ENCODE results near the gene AHI1. TPM values are rescaled to one million over a fixed set of nuclear protein-coding genes. Genes with fewer than 3 reads are reported as not detected.
"Not testable (repeated sequence)": the region's sequence is repeated elsewhere in the genome, so short reads cannot be mapped to it uniquely, and the experiment has no call there.

AHI1 gene
- polyA plus RNA-seq, 2 donors, result 3.9 to 8.8 TPM

- no peak overlapping the region for H3K4me3 ChIP-seq (ENCODE audit: low read depth in 1 of 2, low read length in 2 of 2)
- no peak overlapping the region for H3K27ac ChIP-seq (ENCODE audit: low read depth in 2 of 2, low read length in 1 of 2)
- H3K27me3 ChIP-seq (ENCODE audit: control insufficient read depth in 1 of 2, insufficient read depth in 2 of 2, low read length in 2 of 2), result no peaks in the 10 kb centered on the region
- no peaks in the 10 kb centered on the region for H3K4me1 ChIP-seq (ENCODE audit: control insufficient read depth in 2 of 2, insufficient read depth in 2 of 2, low read length in 1 of 2)
- H3K36me3 ChIP-seq (ENCODE audit: control insufficient read depth in 2 of 2, insufficient read depth in 2 of 2, low read length in 1 of 2), result no peaks in the 10 kb centered on the region
- H3K9me3 ChIP-seq (ENCODE audit: control insufficient read depth in 2 of 2, insufficient read depth in 1 of 2, low read depth in 1 of 2, low read length in 1 of 2), result no peaks in the 10 kb centered on the region
- 94 to 96% methylated on average over 10 of the region's 10 CpGs for WGBS, 2 donors
Measured at GRCh38 chr6:135493218-135493961, 4.2 kb downstream of the AHI1 start.

GRCh38 chr6:135490381-135490780, 7.2 kb downstream of the AHI1 start:
- Histone ChIP-seq H3K36me3 (ENCODE audit: control insufficient read depth in 2 of 2, insufficient read depth in 2 of 2, low read length in 1 of 2) (peaks cover 0 to 3% of the 10 kb centered on the region in 2 donors), H3K27me3 (ENCODE audit: control insufficient read depth in 1 of 2, insufficient read depth in 2 of 2, low read length in 2 of 2) (no peaks in the 10 kb centered on the region), H3K27ac (ENCODE audit: low read depth in 2 of 2, low read length in 1 of 2) (no peak overlapping the region), H3K4me1 (ENCODE audit: control insufficient read depth in 2 of 2, insufficient read depth in 2 of 2, low read length in 1 of 2) (no peaks in the 10 kb centered on the region), H3K4me3 (ENCODE audit: low read depth in 1 of 2, low read length in 2 of 2) (no peak overlapping the region), H3K9me3 (ENCODE audit: control insufficient read depth in 2 of 2, insufficient read depth in 1 of 2, low read depth in 1 of 2, low read length in 1 of 2) (no peaks in the 10 kb centered on the region)
- WGBS, 2 donors, result 97% methylated on average over 3 of the region's 3 CpGs

- H3K9me3 ChIP-seq (ENCODE audit: control insufficient read depth in 2 of 2, insufficient read depth in 1 of 2, low read depth in 1 of 2, low read length in 1 of 2), result peaks cover 0 to 3% of the 10 kb centered on the region in 2 donors
- WGBS, 2 donors, result 90 to 95% methylated on average over 3 of the region's 3 CpGs
- H3K36me3 ChIP-seq (ENCODE audit: control insufficient read depth in 2 of 2, insufficient read depth in 2 of 2, low read length in 1 of 2), result peaks cover 3 to 4% of the 10 kb centered on the region in 2 donors
- H3K27me3 ChIP-seq (ENCODE audit: control insufficient read depth in 1 of 2, insufficient read depth in 2 of 2, low read length in 2 of 2), result no peaks in the 10 kb centered on the region
- no peak overlapping the region for H3K4me3 ChIP-seq (ENCODE audit: low read depth in 1 of 2, low read length in 2 of 2)
- H3K27ac ChIP-seq (ENCODE audit: low read depth in 2 of 2, low read length in 1 of 2), result no peak overlapping the region
- H3K4me1 ChIP-seq (ENCODE audit: control insufficient read depth in 2 of 2, insufficient read depth in 2 of 2, low read length in 1 of 2), result no peaks in the 10 kb centered on the region
Measured at GRCh38 chr6:135488023-135488422, 9.5 kb downstream of the AHI1 start.

- not testable (repeated sequence) for H3K4me1 ChIP-seq (ENCODE audit: control insufficient read depth in 2 of 2, insufficient read depth in 2 of 2, low read length in 1 of 2); H3K27me3 ChIP-seq (ENCODE audit: control insufficient read depth in 1 of 2, insufficient read depth in 2 of 2, low read length in 2 of 2); H3K36me3 ChIP-seq (ENCODE audit: control insufficient read depth in 2 of 2, insufficient read depth in 2 of 2, low read length in 1 of 2); H3K27ac ChIP-seq (ENCODE audit: low read depth in 2 of 2, low read length in 1 of 2); H3K4me3 ChIP-seq (ENCODE audit: low read depth in 1 of 2, low read length in 2 of 2)
- peaks cover 0 to 14% of the 10 kb centered on the region in 2 donors for H3K9me3 ChIP-seq (ENCODE audit: control insufficient read depth in 2 of 2, insufficient read depth in 1 of 2, low read depth in 1 of 2, low read length in 1 of 2)
- WGBS, 2 donors, result 96 to 98% methylated on average over 2 of the region's 2 CpGs
Measured at GRCh38 chr6:135483903-135484302, 13.6 kb downstream of the AHI1 start.

GRCh38 chr6:135481783-135482369, 15.7 kb downstream of the AHI1 start:
- Histone ChIP-seq H3K27me3 (ENCODE audit: control insufficient read depth in 1 of 2, insufficient read depth in 2 of 2, low read length in 2 of 2) (no peaks in the 10 kb centered on the region), H3K27ac (ENCODE audit: low read depth in 2 of 2, low read length in 1 of 2) (no peak overlapping the region), H3K4me1 (ENCODE audit: control insufficient read depth in 2 of 2, insufficient read depth in 2 of 2, low read length in 1 of 2) (no peaks in the 10 kb centered on the region), H3K36me3 (ENCODE audit: control insufficient read depth in 2 of 2, insufficient read depth in 2 of 2, low read length in 1 of 2) (peaks cover 3 to 7% of the 10 kb centered on the region in 2 donors), H3K4me3 (ENCODE audit: low read depth in 1 of 2, low read length in 2 of 2) (no peak overlapping the region), H3K9me3 (ENCODE audit: control insufficient read depth in 2 of 2, insufficient read depth in 1 of 2, low read depth in 1 of 2, low read length in 1 of 2) (peaks cover 0 to 14% of the 10 kb centered on the region in 2 donors)
- WGBS, 2 donors, result 99% methylated on average over 3 of the region's 3 CpGs

- Histone ChIP-seq H3K4me1 (ENCODE audit: control insufficient read depth in 2 of 2, insufficient read depth in 2 of 2, low read length in 1 of 2) (no peaks in the 10 kb centered on the region), H3K4me3 (ENCODE audit: low read depth in 1 of 2, low read length in 2 of 2) (no peak overlapping the region), H3K36me3 (ENCODE audit: control insufficient read depth in 2 of 2, insufficient read depth in 2 of 2, low read length in 1 of 2) (peaks cover 0 to 7% of the 10 kb centered on the region in 2 donors), H3K9me3 (ENCODE audit: control insufficient read depth in 2 of 2, insufficient read depth in 1 of 2, low read depth in 1 of 2, low read length in 1 of 2) (peaks cover 0 to 14% of the 10 kb centered on the region in 2 donors), H3K27me3 (ENCODE audit: control insufficient read depth in 1 of 2, insufficient read depth in 2 of 2, low read length in 2 of 2) (no peaks in the 10 kb centered on the region), H3K27ac (ENCODE audit: low read depth in 2 of 2, low read length in 1 of 2) (no peak overlapping the region)
- WGBS, 2 donors, result 96 to 99% methylated on average over 2 of the region's 2 CpGs
Measured at GRCh38 chr6:135479601-135480000, 17.9 kb downstream of the AHI1 start.

- H3K4me3 ChIP-seq (ENCODE audit: low read depth in 1 of 2, low read length in 2 of 2), result no peak overlapping the region
- H3K9me3 ChIP-seq (ENCODE audit: control insufficient read depth in 2 of 2, insufficient read depth in 1 of 2, low read depth in 1 of 2, low read length in 1 of 2), result peaks cover 0 to 10% of the 10 kb centered on the region in 2 donors
- no peak overlapping the region for H3K27ac ChIP-seq (ENCODE audit: low read depth in 2 of 2, low read length in 1 of 2)
- H3K36me3 ChIP-seq (ENCODE audit: control insufficient read depth in 2 of 2, insufficient read depth in 2 of 2, low read length in 1 of 2), result peaks cover 0 to 3% of the 10 kb centered on the region in 2 donors
- no peaks in the 10 kb centered on the region for H3K4me1 ChIP-seq (ENCODE audit: control insufficient read depth in 2 of 2, insufficient read depth in 2 of 2, low read length in 1 of 2)
- no peaks in the 10 kb centered on the region for H3K27me3 ChIP-seq (ENCODE audit: control insufficient read depth in 1 of 2, insufficient read depth in 2 of 2, low read length in 2 of 2)
Measured at GRCh38 chr6:135478626-135479025, 18.9 kb downstream of the AHI1 start.

GRCh38 chr6:135475292-135475886, 22.2 kb downstream of the AHI1 start:
- no peaks in the 10 kb centered on the region for H3K36me3 ChIP-seq (ENCODE audit: control insufficient read depth in 2 of 2, insufficient read depth in 2 of 2, low read length in 1 of 2)
- H3K27me3 ChIP-seq (ENCODE audit: control insufficient read depth in 1 of 2, insufficient read depth in 2 of 2, low read length in 2 of 2), result no peaks in the 10 kb centered on the region
- H3K9me3 ChIP-seq (ENCODE audit: control insufficient read depth in 2 of 2, insufficient read depth in 1 of 2, low read depth in 1 of 2, low read length in 1 of 2), result peaks cover 0 to 4% of the 10 kb centered on the region in 2 donors
- H3K4me1 ChIP-seq (ENCODE audit: control insufficient read depth in 2 of 2, insufficient read depth in 2 of 2, low read length in 1 of 2), result no peaks in the 10 kb centered on the region
- WGBS, 2 donors, result 56 to 64% methylated on average over 2 of the region's 2 CpGs
- H3K27ac ChIP-seq (ENCODE audit: low read depth in 2 of 2, low read length in 1 of 2), result no peak overlapping the region
- H3K4me3 ChIP-seq (ENCODE audit: low read depth in 1 of 2, low read length in 2 of 2), result no peak overlapping the region

- Histone ChIP-seq H3K27me3 (ENCODE audit: control insufficient read depth in 1 of 2, insufficient read depth in 2 of 2, low read length in 2 of 2) (no peaks in the 10 kb centered on the region), H3K27ac (ENCODE audit: low read depth in 2 of 2, low read length in 1 of 2) (no peak overlapping the region), H3K9me3 (ENCODE audit: control insufficient read depth in 2 of 2, insufficient read depth in 1 of 2, low read depth in 1 of 2, low read length in 1 of 2) (no peaks in the 10 kb centered on the region), H3K36me3 (ENCODE audit: control insufficient read depth in 2 of 2, insufficient read depth in 2 of 2, low read length in 1 of 2) (no peaks in the 10 kb centered on the region), H3K4me1 (ENCODE audit: control insufficient read depth in 2 of 2, insufficient read depth in 2 of 2, low read length in 1 of 2) (no peaks in the 10 kb centered on the region), H3K4me3 (ENCODE audit: low read depth in 1 of 2, low read length in 2 of 2) (no peak overlapping the region)
Measured at GRCh38 chr6:135474362-135474761, 23.2 kb downstream of the AHI1 start.

Data from esophagus (tissue), 2 donors.